AG09319 (cell line): ENCODE measurements around the gene DGKI.

ENCODE experiments used
- DNase-seq: peaks from one replicate; pipeline ENCODE4 v3.0.0-alpha.2; 2010; ENCODE audit warnings: low read depth; ENCODE audit errors: extremely low read depth
- CTCF ChIP-seq: IDR thresholded peaks from 2 replicates; pipeline ENCODE4 v1.5.1; 2011; ENCODE audit warnings: low read depth, mild to moderate bottlenecking, inconsistent platforms, low read length, moderate library complexity

DGKI gene

GRCh38 chr7:137354396-137354795, 492.4 kb downstream of the DGKI start:
- no peak for TF ChIP-seq CTCF
- DNase-seq = no peak

GRCh38 chr7:137351941-137352340, 494.8 kb downstream of the DGKI start:
- no peak for TF ChIP-seq CTCF
- no peak for DNase-seq

- no peak for TF ChIP-seq CTCF
- DNase-seq = no peak
Measured at GRCh38 chr7:137345799-137346449, 500.9 kb downstream of the DGKI start.

- no peak for TF ChIP-seq CTCF
- DNase-seq = peak; percentile 42
Measured at GRCh38 chr7:137343281-137343841, 503.4 kb downstream of the DGKI start, which contains the start of gene PTN. Gene PTN, minus strand, starts transcription at chr7:137343733. Its CDS starts 88,760 bp downstream, at chr7:137254973.

GRCh38 chr7:137342828-137343261, 503.9 kb downstream of the DGKI start:
- no peak for DNase-seq
- TF ChIP-seq CTCF = no peak

- TF ChIP-seq CTCF = no peak
- no peak for DNase-seq
Measured at GRCh38 chr7:137342265-137342664, 504.5 kb downstream of the DGKI start.

GRCh38 chr7:137337902-137338301, 508.9 kb downstream of the DGKI start:
- DNase-seq = no peak
- TF ChIP-seq CTCF = no peak; the same call in 1 of the 2 replicates
